Measurements from ENCODE around the gene PRDM5.

- no peak for TF ChIP-seq NRF1 (conservative IDR thresholded peaks at IDR 0.05; ENCODE audit: low read depth, low read length)
- no peak for TF ChIP-seq NFXL1 (IDR thresholded peaks at IDR 0.05; ENCODE audit: borderline replicate concordance)
- TF ChIP-seq POLR2AphosphoS5 (IDR thresholded peaks at IDR 0.05; ENCODE audit: low read length), result no peak
- no peak for TF ChIP-seq SUPT20H (IDR thresholded peaks at IDR 0.05; ENCODE audit: borderline replicate concordance, control insufficient read depth, low read depth, low read length)
- TF ChIP-seq POLR2A (IDR thresholded peaks at IDR 0.05; ENCODE audit: low read depth, low read length), result no peak
- TF ChIP-seq ASH2L (IDR thresholded peaks at IDR 0.05; ENCODE audit: borderline replicate concordance, low read depth), result no peak
- TF ChIP-seq SP1 (IDR thresholded peaks at IDR 0.05; ENCODE audit: low read depth, low read length), result no peak
- no peak for TF ChIP-seq PRDM15 (CRISPR knock-in tag; IDR thresholded peaks at IDR 0.05)
- TF ChIP-seq CTCF (IDR thresholded peaks at IDR 0.05 in 2 of 3, conservative IDR thresholded peaks at IDR 0.05 in 1 of 3; ENCODE audit: control insufficient read depth in 2 of 3, extremely low read depth in 1 of 3, insufficient read depth in 1 of 3, low read depth in 3 of 3, low read length in 3 of 3), result no peak
- no peak for TF ChIP-seq USF1 (IDR thresholded peaks at IDR 0.05; ENCODE audit: borderline replicate concordance, extremely low read length, insufficient read depth, low read depth, low read length)
- TF ChIP-seq ATF2 (IDR thresholded peaks at IDR 0.05; ENCODE audit: low read length), result no peak
- no peak for TF ChIP-seq STAT3 (IDR thresholded peaks at IDR 0.05; ENCODE audit: low read depth, low read length)
These were observed 206.2 kb downstream of the PRDM5 start for GRCh38 chr4:120716346-120716745.
